GM18909 (cell line): ENCODE results near the gene EBP.
"Not testable (repeated sequence)": the region's sequence is repeated elsewhere in the genome, so short reads cannot be mapped to it uniquely, and the experiment has no call there.

Source experiments
- ATAC-seq: cut with Tn5 transposase; IDR thresholded peaks from one replicate; pipeline ENCODE4 v1.9.1; 2021; ENCODE audit warnings: mild to moderate bottlenecking; ENCODE audit not compliant: unreplicated experiment, poor library complexity

Gene EBP

GRCh38 chrX:48520976-48521352 is 644 bp upstream of the EBP start:
- ATAC-seq = no peak

- no peak for ATAC-seq
Observed at GRCh38 chrX:48522291-48522690, 683 bp downstream of the EBP start.

- no peak for ATAC-seq
Observed at GRCh38 chrX:48523682-48524081, 2.1 kb downstream of the EBP start.

GRCh38 chrX:48525853-48526252 is 4.2 kb downstream of the EBP start:
- ATAC-seq = not testable (repeated sequence)

GRCh38 chrX:48530736-48531135 is 9.1 kb downstream of the EBP start:
- no peak for ATAC-seq

- ATAC-seq = no peak
Observed at GRCh38 chrX:48531358-48531959, 9.9 kb downstream of the EBP start.

- ATAC-seq = no peak
Observed at GRCh38 chrX:48532161-48532560, 10.6 kb downstream of the EBP start.

GRCh38 chrX:48533165-48533564 is 11.6 kb downstream of the EBP start:
- ATAC-seq = no peak

- ATAC-seq = no peak
Observed at GRCh38 chrX:48538641-48539344, 17.2 kb downstream of the EBP start.

GRCh38 chrX:48539345-48540027 is 17.9 kb downstream of the EBP start, which contains the start of gene TBC1D25:
Gene TBC1D25 (plus strand): TSS chrX:48539714. CDS start chrX:48539798, 84 bp downstream.
- peak; percentile 81 for ATAC-seq

GRCh38 chrX:48540028-48540375 is 18.4 kb downstream of the EBP start:
- ATAC-seq = peak; percentile 32

GRCh38 chrX:48540480-48540879 is 18.9 kb downstream of the EBP start:
- no peak for ATAC-seq

GRCh38 chrX:48541140-48541814 is 19.7 kb downstream of the EBP start:
- no peak for ATAC-seq

- ATAC-seq = no peak
Observed at GRCh38 chrX:48548871-48549270, 27.3 kb downstream of the EBP start.

GRCh38 chrX:48555731-48556325 is 34.2 kb downstream of the EBP start:
- not testable (repeated sequence) for ATAC-seq

- ATAC-seq = no peak
Observed at GRCh38 chrX:48558271-48558670, 36.7 kb downstream of the EBP start.

- ATAC-seq = no peak
Observed at GRCh38 chrX:48559636-48560035, 38.0 kb downstream of the EBP start.

- ATAC-seq = no peak
Observed at GRCh38 chrX:48560056-48560455, 38.4 kb downstream of the EBP start.

GRCh38 chrX:48560681-48561080 is 39.1 kb downstream of the EBP start:
- no peak for ATAC-seq

- peak; percentile 40 for ATAC-seq
Observed at GRCh38 chrX:48569958-48570357, 48.4 kb downstream of the EBP start.
